ENCODE results near the gene KMT2C.
"Not testable (repeated sequence)": the region's sequence is repeated elsewhere in the genome, so short reads cannot be mapped to it uniquely, and the experiment has no call there.

- not testable (repeated sequence) for TF ChIP-seq EZH2 (IDR thresholded peaks at IDR 0.05; ENCODE audit: borderline replicate concordance, low read depth, low read length, severe bottlenecking); CTCF (IDR thresholded peaks at IDR 0.05; ENCODE audit: borderline replicate concordance, extremely low read depth, low read length, poor library complexity, severe bottlenecking)
Observed at GRCh38 chr7:152438017-152438416, 2.2 kb upstream of the KMT2C start.

Data from DND-41 (cell line).